Measurements from ENCODE around the gene SNCAIP.

SNCAIP gene

DNA sequence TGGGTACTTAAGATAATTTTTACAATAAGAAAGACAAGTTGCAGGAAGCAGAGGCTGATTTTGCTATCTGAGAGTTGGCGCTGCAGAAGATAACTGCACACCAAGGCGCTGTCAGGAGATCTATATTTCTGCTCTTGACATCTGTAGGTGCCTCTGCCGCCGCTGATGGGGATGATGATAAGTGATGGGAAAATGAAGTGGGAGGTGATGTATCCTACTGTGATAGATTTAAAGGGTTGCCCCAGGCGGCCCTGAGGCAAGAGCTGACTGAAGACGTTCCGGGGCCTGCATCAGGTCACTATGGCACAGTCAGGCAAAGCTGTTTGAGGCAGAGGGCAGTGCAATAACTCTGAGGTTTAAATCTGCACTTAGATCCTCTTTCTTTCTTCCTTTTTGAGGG lies 78.1 kb downstream of the SNCAIP start:
- Histone ChIP-seq H3K9me3 (ENCODE audit: control insufficient read depth, insufficient read depth, low read length) (no peaks in the 10 kb centered on the region), H3K9ac (ENCODE audit: low read depth, low read length) (no peak overlapping the region), H3K27me3 (ENCODE audit: control insufficient read depth, insufficient read depth, low read length) (no peaks in the 10 kb centered on the region), H3K4me3 (ENCODE audit: low read depth, low read length) (no peak overlapping the region), H3K36me3 (ENCODE audit: control insufficient read depth, insufficient read depth, low read length) (no peaks in the 10 kb centered on the region), H3K4me1 (ENCODE audit: control insufficient read depth, insufficient read depth, low read length) (no peaks in the 10 kb centered on the region)

- H3K27me3 ChIP-seq (ENCODE audit: control insufficient read depth, insufficient read depth, low read length): no peaks in the 10 kb centered on the region
- no peaks in the 10 kb centered on the region for H3K4me1 ChIP-seq (ENCODE audit: control insufficient read depth, insufficient read depth, low read length)
- no peaks in the 10 kb centered on the region for H3K9me3 ChIP-seq (ENCODE audit: control insufficient read depth, insufficient read depth, low read length)
- H3K4me3 ChIP-seq (ENCODE audit: low read depth, low read length): no peak overlapping the region
- no peak overlapping the region for H3K9ac ChIP-seq (ENCODE audit: low read depth, low read length)
- no peaks in the 10 kb centered on the region for H3K36me3 ChIP-seq (ENCODE audit: control insufficient read depth, insufficient read depth, low read length)
Measured at GRCh38 chr5:122390694-122391093, 78.7 kb downstream of the SNCAIP start.

- Histone ChIP-seq H3K36me3 (ENCODE audit: control insufficient read depth, insufficient read depth, low read length) (no peaks in the 10 kb centered on the region), H3K4me3 (ENCODE audit: low read depth, low read length) (no peak overlapping the region), H3K9me3 (ENCODE audit: control insufficient read depth, insufficient read depth, low read length) (no peaks in the 10 kb centered on the region), H3K4me1 (ENCODE audit: control insufficient read depth, insufficient read depth, low read length) (no peaks in the 10 kb centered on the region), H3K27me3 (ENCODE audit: control insufficient read depth, insufficient read depth, low read length) (no peaks in the 10 kb centered on the region), H3K9ac (ENCODE audit: low read depth, low read length) (no peak overlapping the region)
Measured at GRCh38 chr5:122391621-122392020, 79.6 kb downstream of the SNCAIP start.

GRCh38 chr5:122392224-122392623 lies 80.2 kb downstream of the SNCAIP start:
- Histone ChIP-seq H3K36me3 (ENCODE audit: control insufficient read depth, insufficient read depth, low read length) (no peaks in the 10 kb centered on the region), H3K9ac (ENCODE audit: low read depth, low read length) (no peak overlapping the region), H3K27me3 (ENCODE audit: control insufficient read depth, insufficient read depth, low read length) (no peaks in the 10 kb centered on the region), H3K4me1 (ENCODE audit: control insufficient read depth, insufficient read depth, low read length) (no peaks in the 10 kb centered on the region), H3K9me3 (ENCODE audit: control insufficient read depth, insufficient read depth, low read length) (no peaks in the 10 kb centered on the region), H3K4me3 (ENCODE audit: low read depth, low read length) (no peak overlapping the region)

- no peak overlapping the region for H3K4me3 ChIP-seq (ENCODE audit: low read depth, low read length)
- H3K9ac ChIP-seq (ENCODE audit: low read depth, low read length): no peak overlapping the region
- H3K27me3 ChIP-seq (ENCODE audit: control insufficient read depth, insufficient read depth, low read length): no peaks in the 10 kb centered on the region
- no peaks in the 10 kb centered on the region for H3K36me3 ChIP-seq (ENCODE audit: control insufficient read depth, insufficient read depth, low read length)
- H3K9me3 ChIP-seq (ENCODE audit: control insufficient read depth, insufficient read depth, low read length): no peaks in the 10 kb centered on the region
- no peaks in the 10 kb centered on the region for H3K4me1 ChIP-seq (ENCODE audit: control insufficient read depth, insufficient read depth, low read length)
Measured at GRCh38 chr5:122392824-122393223, 80.8 kb downstream of the SNCAIP start.

DNA sequence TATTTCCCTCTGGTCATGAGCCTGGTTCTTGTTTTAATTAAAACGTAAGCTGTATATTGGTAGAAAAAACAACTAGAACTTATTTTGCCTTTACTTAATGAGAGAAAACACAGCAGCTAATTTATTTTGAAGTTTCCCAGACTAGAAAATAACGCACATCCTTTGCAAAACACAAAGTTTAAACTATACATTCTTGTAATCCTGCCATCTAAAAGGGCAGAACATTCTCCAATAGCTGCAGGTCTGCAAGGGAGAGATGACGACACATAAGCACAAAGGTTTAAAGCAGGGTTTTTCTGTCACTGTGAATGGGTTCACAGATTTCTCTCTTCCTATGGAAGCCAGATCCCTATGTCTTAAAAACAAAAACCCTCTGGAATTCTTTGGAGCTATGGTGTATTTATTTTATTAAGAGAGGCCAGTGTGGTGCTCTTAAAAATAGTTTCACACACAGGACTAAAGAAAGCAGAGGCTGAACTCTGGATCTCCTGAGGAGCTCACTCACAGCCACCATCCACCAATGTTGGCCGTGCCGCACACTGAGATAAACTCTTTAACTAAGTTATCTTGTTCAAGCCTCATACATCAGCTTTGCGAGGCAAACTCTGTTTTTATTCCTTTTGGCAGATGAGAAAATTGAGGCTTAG lies 82.4 kb downstream of the SNCAIP start:
- Histone ChIP-seq H3K36me3 (ENCODE audit: control insufficient read depth, insufficient read depth, low read length) (no peaks in the 10 kb centered on the region), H3K9me3 (ENCODE audit: control insufficient read depth, insufficient read depth, low read length) (no peaks in the 10 kb centered on the region), H3K9ac (ENCODE audit: low read depth, low read length) (no peak overlapping the region), H3K4me1 (ENCODE audit: control insufficient read depth, insufficient read depth, low read length) (no peaks in the 10 kb centered on the region), H3K27me3 (ENCODE audit: control insufficient read depth, insufficient read depth, low read length) (no peaks in the 10 kb centered on the region), H3K4me3 (ENCODE audit: low read depth, low read length) (no peak overlapping the region)

GRCh38 chr5:122398016-122398415 lies 86.0 kb downstream of the SNCAIP start:
- Histone ChIP-seq H3K27me3 (ENCODE audit: control insufficient read depth, insufficient read depth, low read length) (no peaks in the 10 kb centered on the region), H3K9ac (ENCODE audit: low read depth, low read length) (no peak overlapping the region), H3K9me3 (ENCODE audit: control insufficient read depth, insufficient read depth, low read length) (no peaks in the 10 kb centered on the region), H3K36me3 (ENCODE audit: control insufficient read depth, insufficient read depth, low read length) (no peaks in the 10 kb centered on the region), H3K4me3 (ENCODE audit: low read depth, low read length) (no peak overlapping the region), H3K4me1 (ENCODE audit: control insufficient read depth, insufficient read depth, low read length) (peaks cover 2% of the 10 kb centered on the region)

- no peak overlapping the region for H3K9ac ChIP-seq (ENCODE audit: low read depth, low read length)
- H3K4me1 ChIP-seq (ENCODE audit: control insufficient read depth, insufficient read depth, low read length): peaks cover 2% of the 10 kb centered on the region
- H3K9me3 ChIP-seq (ENCODE audit: control insufficient read depth, insufficient read depth, low read length): no peaks in the 10 kb centered on the region
- no peaks in the 10 kb centered on the region for H3K27me3 ChIP-seq (ENCODE audit: control insufficient read depth, insufficient read depth, low read length)
- H3K4me3 ChIP-seq (ENCODE audit: low read depth, low read length): no peak overlapping the region
- no peaks in the 10 kb centered on the region for H3K36me3 ChIP-seq (ENCODE audit: control insufficient read depth, insufficient read depth, low read length)
Measured at GRCh38 chr5:122400341-122400740, 88.3 kb downstream of the SNCAIP start.

GRCh38 chr5:122400938-122401337 lies 88.9 kb downstream of the SNCAIP start:
- no peaks in the 10 kb centered on the region for H3K27me3 ChIP-seq (ENCODE audit: control insufficient read depth, insufficient read depth, low read length)
- no peaks in the 10 kb centered on the region for H3K36me3 ChIP-seq (ENCODE audit: control insufficient read depth, insufficient read depth, low read length)
- H3K9me3 ChIP-seq (ENCODE audit: control insufficient read depth, insufficient read depth, low read length): no peaks in the 10 kb centered on the region
- peaks cover 2% of the 10 kb centered on the region for H3K4me1 ChIP-seq (ENCODE audit: control insufficient read depth, insufficient read depth, low read length)
- no peak overlapping the region for H3K9ac ChIP-seq (ENCODE audit: low read depth, low read length)
- no peak overlapping the region for H3K4me3 ChIP-seq (ENCODE audit: low read depth, low read length)

DNA sequence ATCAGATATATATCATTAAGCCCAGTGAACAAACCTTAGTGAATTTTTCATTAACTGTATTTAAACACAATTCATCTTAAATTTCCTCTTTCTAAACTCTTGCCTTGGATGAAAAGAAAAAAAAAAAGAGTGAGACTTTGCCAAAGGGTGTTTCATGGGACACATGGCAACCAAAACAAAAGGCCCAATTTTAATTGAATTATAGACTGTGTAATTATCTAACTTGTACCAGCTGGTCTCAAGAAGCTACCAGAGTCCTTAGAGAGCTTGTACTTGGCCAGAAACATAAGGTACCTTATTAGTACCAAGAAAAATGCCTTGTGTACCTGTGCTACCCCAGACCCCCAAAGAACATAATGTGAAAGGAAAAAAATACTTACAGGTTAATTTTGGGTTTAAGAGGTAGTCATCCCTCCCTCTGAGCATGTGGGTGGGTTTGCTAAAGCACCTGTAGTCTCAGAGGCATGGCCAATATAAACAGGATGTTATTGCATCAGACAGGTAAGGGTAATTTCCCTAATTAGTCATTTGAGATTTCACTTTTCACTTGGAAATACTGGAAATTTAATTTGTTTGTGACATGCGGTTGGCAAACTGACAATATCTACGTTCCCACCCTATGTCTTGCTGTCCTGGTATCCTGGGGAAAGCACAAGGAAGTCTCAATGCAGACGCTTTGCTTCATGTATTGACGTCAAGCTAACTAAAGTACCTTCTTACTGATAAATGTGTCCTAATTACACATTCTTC lies 90.1 kb downstream of the SNCAIP start:
- no peaks in the 10 kb centered on the region for H3K36me3 ChIP-seq (ENCODE audit: control insufficient read depth, insufficient read depth, low read length)
- peaks cover 2% of the 10 kb centered on the region for H3K4me1 ChIP-seq (ENCODE audit: control insufficient read depth, insufficient read depth, low read length)
- no peak overlapping the region for H3K9ac ChIP-seq (ENCODE audit: low read depth, low read length)
- no peak overlapping the region for H3K4me3 ChIP-seq (ENCODE audit: low read depth, low read length)
- no peaks in the 10 kb centered on the region for H3K9me3 ChIP-seq (ENCODE audit: control insufficient read depth, insufficient read depth, low read length)
- no peaks in the 10 kb centered on the region for H3K27me3 ChIP-seq (ENCODE audit: control insufficient read depth, insufficient read depth, low read length)

DNA sequence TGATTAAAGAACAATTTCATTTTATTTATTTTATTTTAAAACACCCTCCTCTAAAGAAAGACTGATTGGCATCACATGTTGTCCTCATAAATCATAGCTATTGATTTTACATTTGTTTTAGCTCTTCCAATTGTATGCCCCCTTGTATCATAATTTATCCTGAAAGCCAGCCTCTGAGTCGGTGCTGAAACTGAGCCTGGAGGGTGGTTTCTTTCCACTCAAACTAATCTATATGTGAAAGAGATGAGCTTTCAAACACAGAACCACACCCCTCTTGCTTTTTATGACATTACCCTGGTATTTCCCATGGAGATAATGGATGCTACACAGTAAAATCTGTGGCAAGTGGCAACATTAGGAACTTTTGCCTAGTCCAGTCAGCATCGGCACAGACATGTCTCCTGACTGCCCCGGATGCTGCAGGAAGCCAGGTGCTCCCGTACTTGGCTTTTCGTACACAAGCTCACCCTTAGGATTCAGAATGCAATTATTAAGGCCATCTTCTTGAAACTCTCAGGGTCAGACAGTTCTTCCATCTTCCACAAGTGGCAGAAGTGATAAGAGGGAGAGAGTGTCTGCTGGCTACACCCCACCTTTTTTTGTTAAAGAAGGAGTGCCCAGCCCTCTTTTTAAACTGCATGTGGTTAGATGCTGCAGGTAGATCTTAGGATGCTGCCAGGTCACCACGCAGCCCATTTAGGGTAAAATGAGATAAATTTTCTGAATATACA lies 91.1 kb downstream of the SNCAIP start:
- Histone ChIP-seq H3K4me1 (ENCODE audit: control insufficient read depth, insufficient read depth, low read length) (peaks cover 2% of the 10 kb centered on the region), H3K27me3 (ENCODE audit: control insufficient read depth, insufficient read depth, low read length) (no peaks in the 10 kb centered on the region), H3K9me3 (ENCODE audit: control insufficient read depth, insufficient read depth, low read length) (no peaks in the 10 kb centered on the region), H3K9ac (ENCODE audit: low read depth, low read length) (no peak overlapping the region), H3K4me3 (ENCODE audit: low read depth, low read length) (no peak overlapping the region), H3K36me3 (ENCODE audit: control insufficient read depth, insufficient read depth, low read length) (no peaks in the 10 kb centered on the region)

- Histone ChIP-seq H3K9me3 (ENCODE audit: control insufficient read depth, insufficient read depth, low read length) (no peaks in the 10 kb centered on the region), H3K27me3 (ENCODE audit: control insufficient read depth, insufficient read depth, low read length) (no peaks in the 10 kb centered on the region), H3K9ac (ENCODE audit: low read depth, low read length) (no peak overlapping the region), H3K36me3 (ENCODE audit: control insufficient read depth, insufficient read depth, low read length) (no peaks in the 10 kb centered on the region), H3K4me1 (ENCODE audit: control insufficient read depth, insufficient read depth, low read length) (peaks cover 2% of the 10 kb centered on the region), H3K4me3 (ENCODE audit: low read depth, low read length) (no peak overlapping the region)
Measured at GRCh38 chr5:122404018-122404417, 92.0 kb downstream of the SNCAIP start.
